Left renal cortex interstitium (tissue), 4 donors: ENCODE results near the gene KCNH6. TPM values are rescaled to one million over a fixed set of nuclear protein-coding genes. Genes with fewer than 3 reads are reported as not detected.

ENCODE experiments used
- DNase-seq, 4 donors: peaks; one replicate each; pipeline ENCODE4 v3.0.0-alpha.2; 2013; ENCODE audit warnings: low read depth in 4 of 4, low spot score in 2 of 4, missing footprints in 1 of 4
- polyA plus RNA-seq, 4 donors: library from polyadenylated mRNA; unstranded; fragments of 120-200 nt; gene quantifications; one replicate each; pipeline ENCODE4 v1.2.1, GENCODE V29; 2013; ENCODE audit not compliant: insufficient read length in 4 of 4

The KCNH6 gene
- polyA plus RNA-seq, 4 donors, result 1.4 to 2.7 (median 1.8) TPM

DNA sequence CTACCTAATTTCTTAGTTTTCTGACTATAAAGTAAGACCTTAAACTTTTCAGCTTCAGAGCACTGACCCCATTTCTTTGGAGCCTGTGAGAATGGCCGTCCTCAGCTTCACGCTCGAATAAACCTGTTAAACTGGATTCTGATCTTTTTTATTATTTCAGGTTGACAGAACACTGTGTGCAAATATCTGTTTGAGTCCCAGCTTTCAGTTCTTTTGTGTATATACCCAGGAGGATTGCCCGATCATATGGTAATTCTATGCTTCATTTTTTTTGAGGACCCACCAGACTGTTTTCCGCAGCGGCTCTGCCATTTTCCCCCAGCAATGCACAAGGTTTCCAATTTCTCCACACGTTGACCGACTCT, 19.8 kb upstream of the KCNH6 start:
- no peak for DNase-seq

DNA sequence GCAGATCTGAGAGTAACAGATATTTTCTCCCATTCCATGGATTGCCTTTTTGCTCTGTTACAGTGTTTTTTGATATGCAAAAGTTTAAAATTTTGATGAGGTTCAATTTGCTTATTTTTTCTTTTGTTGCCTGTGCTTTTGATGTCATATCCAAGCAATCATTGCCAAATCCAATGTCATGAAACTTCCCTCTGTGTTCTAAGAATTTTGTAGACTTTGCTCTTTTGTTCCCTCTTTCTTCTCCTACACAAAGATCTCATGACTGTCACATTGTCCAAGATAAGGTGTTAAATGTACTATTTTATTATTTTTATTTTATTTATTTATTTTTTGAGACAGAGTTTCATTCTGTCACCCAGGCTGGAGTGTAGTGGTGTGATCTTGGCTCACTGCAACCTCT, 18.9 kb upstream of the KCNH6 start:
- DNase-seq, result no peak

DNA sequence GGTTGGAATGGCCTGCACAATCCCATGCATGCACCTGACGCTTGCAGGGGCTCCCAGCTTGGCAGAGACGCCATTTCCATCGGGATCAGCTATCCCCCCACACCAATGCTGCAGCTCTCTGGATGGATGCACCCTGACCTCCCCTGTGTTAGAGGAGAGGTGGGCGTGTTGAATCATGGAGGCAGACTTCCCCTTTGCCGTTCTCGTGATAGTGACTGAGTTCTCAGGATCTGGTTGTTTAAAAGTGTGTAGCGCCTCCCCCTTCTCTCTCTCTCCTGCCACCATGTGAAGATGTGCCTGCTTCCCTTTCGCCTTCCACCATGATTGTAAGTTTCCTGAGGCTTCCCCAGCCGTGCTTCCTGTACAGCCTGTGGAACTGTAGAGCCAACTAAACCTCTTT, 17.8 kb upstream of the KCNH6 start:
- no peak for DNase-seq

DNA sequence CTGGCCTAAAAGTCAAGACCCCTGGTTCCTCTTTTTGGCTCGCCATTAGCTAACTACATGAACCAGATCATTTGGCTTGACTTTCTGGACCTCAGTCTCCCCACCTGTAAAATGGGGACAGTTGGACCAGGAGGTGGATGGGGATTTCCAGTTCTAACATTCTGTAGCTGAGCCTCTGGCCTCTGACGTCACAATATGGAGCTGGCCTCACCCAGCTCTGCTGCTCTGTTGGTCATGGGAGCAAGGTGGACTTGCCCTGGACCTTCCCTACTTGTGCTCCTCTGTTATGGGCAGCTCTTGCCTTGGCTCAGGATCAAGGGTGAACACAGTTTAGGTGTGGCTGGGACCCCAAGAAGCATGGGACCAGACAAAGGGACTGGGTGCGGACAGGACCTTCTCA, 16.5 kb upstream of the KCNH6 start:
- no peak for DNase-seq

DNA sequence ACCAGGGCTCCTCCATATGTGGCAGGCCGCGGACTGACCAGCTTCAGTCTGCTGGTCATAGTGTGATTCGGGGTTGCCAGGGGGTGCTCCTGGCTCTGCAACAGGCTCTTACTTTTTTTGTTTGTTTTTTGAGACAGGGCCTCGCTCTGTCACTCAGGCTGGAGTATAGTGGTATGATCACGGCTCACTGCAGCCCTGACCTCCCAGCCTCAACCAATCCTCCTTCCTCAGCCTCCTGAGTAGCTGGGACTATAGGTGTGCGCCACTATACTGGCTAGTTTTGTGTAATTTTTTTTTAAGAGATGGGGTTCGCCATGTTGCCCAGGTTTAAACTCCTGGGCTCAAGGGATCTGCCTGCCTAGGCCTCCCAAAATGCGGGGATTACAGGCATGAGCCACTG, 11.8 kb upstream of the KCNH6 start:
- no peak for DNase-seq

DNA sequence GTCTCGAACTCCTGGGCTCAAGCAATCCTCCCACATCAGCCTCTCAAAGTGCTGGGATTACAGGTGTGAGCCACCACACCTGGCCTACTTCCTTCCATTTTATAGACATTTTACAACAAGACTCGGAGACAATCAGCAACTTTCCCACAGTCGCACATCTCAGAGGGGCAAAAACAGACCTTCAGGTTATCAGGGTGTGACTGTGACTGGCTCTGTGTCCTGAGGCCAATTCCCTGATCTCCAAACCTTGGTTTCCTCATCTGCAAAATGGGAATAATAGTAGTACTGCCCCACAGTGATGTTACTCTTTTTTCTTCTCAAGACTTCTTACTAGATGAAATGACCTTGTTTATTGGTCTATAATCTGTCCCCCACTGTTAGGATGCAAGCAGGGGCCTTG, 10.8 kb upstream of the KCNH6 start:
- DNase-seq, result no peak

DNA sequence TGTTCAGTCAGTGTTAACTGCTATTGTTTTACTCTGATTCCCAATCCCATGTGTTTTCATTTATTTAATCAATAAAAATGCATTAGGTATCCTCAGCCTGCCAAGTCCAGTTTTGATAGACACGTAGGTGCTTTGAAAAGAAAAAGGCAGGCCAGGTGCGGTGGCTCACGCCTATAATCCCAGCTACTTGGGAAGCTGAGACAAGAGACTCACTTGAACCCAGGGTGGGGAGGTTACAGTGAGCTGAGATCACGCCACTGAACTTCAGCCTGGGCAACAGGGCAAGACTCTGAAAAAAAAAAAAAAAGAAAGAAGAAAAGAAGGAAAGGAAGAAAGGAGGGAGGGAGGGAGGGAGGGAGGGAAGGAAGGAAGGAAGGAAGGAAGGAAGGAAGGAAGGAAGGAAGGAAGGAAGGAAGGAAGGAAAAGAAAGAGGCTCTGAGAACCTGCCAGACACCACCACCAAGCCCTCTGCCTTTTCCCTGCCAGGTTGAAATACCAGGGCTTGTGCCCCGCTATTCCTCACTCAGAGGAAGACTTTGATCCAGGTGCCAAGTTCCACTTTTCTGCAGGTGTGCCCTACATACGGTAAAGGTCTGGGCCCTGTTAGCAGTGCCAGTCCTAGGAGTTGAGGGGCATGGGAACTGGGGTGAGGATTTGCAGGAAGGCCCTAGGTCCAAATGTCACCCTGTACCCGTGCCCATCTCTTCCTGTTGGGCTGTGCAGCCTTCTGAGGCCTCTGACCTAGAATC, 10.1 kb upstream of the KCNH6 start:
- no peak for DNase-seq

DNA sequence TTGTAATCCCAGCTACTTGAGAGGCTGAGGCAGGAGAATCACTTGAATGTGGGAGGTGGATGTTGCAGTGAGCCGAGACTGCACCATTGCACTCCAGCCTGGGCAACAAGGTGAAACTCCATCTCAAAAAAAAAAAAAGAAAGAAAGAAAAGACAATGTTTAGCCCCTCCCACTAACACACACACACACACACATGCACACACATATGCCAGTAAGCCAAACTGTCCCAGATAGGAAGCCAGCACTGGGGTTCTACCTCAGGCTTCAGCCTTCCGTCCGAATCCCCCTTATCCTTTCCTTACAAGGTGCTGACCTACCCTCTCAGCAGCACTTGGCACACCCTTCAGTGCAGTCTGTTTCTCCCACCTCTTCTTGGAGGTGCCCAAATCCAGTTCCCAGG, 8.7 kb upstream of the KCNH6 start:
- no peak for DNase-seq

DNA sequence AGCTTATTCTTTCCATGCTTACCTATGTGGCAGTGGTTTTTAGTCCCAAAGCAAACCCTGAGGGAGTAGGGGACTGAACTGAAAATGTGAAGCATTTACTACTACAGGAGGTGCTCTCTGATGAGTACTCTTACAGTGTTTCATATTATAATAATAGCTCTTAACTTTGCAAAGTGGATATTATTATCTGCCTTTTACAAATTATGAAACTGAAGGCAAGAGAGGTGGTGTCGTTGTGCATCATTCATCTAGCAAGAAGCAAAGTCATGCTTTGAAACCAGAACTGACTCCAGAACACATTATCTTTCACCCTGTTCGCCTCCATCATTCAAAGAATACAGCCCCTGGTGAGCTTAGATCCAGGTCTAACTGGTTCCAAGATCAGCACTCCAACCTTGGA, 8.2 kb upstream of the KCNH6 start:
- no peak for DNase-seq

DNA sequence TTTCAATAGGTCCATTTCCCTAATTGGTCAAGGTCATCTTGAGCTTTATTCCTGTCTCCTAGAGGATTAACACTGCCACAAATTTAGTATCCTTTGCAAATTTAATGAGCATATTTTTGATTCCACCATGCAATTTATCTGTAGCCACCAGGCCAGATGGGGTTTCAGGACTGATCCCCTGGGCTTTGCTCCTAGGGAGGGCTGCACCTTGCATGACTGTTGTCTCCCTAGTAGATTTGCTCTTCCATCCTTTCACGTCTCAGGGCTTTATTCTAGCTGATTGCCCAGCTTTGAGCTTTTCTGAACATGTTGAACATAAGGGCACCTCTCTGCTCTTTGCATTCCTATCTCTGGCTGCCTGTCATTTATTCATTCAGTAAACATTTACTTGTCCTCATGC, 7.7 kb upstream of the KCNH6 start:
- no peak for DNase-seq

DNA sequence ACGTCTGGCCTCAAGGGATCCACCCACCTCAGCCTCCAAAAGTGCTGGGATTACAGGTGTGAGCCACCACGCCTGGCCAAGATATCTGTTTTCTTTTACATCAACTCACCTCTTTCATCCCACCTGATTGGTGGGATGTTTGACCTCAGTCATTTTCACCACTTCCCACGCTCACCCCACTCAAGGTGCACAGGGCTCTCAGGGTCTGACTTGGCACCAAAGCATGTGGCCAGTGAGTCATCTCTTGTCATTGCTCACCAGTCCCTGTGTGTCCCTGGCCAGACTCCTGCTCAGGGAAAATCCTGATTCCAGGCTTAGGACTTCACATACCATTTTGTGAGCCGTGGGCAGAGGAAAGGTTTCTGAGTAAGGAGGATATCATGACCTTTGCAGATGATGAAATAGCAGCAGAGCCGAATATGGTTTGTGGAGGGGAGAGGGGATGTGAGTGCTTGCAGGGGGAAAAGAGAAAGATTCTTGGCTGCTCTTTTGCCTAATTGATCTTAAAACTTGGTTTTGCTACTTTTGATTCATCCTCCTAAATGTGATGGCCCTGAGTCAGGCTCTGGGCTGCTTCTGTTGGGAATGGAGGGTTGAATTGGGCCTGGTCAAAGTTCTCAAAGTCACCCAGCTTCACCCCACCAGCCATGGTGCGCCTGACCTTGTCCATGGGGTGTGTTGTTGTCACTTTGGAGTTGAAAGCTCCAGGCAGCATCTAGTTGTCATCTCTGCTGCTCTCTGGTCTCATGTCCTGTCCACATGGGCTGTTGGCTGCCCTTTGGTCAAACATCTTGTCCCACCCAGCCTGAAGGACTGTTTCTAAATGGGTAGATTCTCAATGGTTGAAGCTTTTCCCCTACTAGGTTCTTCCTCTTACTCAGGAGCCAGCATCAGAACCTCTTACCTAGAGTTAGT, 6.0 kb upstream of the KCNH6 start:
- no peak for DNase-seq

DNA sequence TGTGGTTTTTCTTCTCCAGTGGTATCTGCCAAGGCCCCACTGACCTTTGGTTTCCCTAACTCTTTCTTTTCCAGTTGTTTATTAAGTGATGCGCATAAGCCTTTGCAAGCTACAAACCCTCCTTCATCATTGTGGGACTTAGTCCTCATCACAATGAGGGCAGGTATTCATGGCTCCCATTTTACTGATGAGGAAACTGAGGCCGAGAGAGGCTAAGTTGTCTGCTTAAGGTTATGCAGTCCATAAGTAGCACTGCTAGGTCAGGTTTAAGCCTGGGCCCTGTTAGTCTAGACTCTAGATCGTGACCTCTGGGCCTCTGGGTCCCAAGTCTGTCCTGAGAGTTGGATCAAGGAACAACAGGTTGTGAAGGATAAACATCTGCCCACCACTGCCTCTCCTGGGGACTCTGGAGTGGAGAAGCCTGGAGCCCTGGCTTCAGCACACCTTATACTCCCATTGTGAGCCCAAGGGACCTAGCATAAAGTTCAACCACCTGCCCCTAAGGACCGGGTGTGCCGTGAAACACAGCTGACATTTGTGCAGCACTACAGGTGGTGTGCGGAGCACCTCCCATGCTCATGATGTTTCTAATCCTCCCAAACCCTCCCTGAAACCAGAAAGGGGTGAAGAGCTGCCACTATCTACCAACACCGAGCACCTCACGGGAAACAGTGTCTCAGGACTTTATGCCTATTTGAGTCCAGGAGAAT, 5.2 kb upstream of the KCNH6 start:
- no peak for DNase-seq

DNA sequence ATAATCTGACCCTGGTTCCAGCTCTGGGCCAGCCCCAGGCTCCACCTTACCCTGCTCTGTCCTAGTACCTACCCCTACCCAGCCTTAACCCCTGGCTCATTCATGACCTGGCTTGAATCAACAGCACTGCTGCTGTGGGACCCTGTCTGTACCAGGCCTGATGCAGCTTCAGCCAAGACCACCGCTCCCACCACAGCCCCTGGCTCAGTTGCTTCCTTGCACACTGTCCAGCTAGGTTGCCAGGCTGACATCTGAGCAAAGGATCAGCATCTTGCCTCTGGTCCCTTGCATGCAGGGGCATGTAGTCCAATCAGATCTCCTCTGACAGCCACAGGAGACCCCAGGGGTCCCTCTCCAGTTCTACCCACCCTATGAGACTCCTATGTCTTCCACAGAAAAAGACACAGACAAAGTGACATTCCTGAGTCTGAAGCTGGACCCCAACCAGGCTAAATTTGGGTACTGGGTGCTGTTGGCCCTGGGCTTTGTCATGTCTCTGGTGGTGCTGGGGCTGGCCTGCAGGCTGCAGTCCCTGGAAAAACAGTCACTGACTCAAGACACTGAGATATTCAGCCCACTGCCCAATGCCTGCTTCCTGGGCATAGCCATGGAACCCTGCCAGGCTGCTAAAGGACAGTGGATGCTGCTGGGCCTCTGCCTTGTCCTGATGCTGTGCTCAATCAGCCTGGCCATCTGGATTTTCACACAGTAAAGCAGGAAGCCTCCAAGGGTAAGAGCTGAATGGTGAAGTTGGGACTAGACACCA, 3.9 kb upstream of the KCNH6 start:
- DNase-seq, result no peak

DNA sequence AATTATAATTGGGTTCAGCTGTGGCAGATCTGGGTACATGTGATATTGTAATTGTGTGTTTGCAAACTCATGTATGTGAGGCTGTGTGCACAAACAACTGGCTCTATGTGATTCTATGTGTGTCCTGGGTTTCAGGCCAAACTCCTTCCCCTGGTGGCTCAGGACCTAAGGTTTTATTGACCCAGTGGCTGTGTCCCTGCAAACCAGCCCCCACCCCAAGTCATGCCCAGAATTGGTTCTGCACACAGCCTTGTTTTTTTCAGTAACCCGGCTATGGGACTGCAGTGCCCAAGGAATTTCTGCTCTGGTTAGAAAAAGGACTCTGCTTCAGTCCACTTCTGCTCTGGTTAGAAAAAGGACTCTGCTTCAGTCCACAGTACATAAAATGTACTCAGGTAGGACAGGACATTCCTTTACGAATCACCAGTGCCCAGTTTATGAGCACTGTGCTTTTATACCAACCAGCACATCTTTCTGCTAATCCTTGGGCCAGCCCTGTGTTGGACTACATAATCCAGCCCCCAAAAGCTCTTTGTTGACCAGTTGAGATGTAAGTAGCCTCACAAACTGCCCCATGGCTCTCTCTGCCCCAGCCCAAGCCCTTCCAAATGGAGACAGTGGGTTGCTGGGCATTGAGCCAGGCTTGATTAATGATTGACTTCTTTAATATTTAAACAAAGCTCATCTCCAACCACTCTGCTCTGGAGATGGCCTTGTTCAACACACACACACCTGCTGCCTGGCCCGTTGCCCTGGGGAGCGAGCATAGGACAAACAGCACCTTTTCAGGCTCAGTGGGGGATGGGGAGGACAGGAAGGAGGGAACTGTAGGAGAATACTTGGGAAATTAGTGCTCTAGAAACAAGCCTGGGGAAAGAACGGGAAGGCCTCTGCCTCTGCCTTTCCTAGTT, 2.9 kb upstream of the KCNH6 start:
- DNase-seq, result no peak

DNA sequence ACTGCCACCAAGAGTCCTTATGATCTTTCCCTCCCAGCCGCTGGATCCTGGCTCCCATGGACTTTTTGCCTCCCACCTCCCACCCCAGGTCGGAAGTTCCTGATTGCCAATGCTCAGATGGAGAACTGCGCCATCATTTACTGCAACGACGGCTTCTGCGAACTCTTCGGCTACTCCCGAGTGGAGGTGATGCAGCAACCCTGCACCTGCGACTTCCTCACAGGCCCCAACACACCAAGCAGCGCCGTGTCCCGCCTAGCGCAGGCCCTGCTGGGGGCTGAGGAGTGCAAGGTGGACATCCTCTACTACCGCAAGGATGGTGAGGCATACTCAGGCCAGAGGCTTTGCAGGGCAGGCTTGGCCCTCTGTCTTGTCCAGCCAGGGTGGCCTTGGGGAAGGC, 893 bp downstream of the KCNH6 start:
- DNase-seq, result no peak

DNA sequence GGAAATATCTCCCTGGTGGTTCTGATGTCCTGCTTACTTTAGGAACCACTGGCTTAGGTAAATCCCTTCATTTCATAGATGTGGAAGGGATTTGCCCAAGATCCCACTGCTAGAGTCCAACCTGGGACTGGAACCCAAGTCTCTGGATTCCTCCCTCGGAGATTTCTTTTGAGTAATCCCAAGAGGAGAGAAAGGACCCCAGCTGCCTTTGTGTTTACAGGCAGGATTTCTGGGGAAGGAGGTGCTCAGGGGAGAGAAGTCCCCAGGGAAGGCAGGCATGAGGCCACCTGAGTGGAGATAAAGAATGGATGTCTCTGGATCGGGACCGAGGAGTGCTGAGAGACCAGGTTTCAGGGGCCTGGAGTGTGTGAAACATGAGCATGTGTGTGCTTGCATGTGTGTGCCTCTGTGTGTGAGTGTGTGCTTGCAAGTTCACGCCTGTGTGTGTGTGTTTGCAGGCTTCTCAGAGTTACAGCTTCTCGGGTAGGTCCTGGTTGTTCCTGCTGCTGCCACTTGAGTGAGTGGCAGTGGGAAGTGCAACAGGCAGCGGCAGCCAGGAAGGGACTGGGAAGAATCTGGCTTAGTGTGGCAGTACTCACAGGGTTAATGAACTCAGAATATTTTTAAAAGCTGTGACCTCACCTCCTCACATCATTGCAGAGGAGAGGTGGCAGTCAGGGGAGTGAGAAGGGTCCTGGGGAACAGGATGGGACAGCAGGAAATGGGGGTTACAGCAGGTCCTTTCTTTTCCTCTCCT, 2.2 kb downstream of the KCNH6 start:
- no peak for DNase-seq

DNA sequence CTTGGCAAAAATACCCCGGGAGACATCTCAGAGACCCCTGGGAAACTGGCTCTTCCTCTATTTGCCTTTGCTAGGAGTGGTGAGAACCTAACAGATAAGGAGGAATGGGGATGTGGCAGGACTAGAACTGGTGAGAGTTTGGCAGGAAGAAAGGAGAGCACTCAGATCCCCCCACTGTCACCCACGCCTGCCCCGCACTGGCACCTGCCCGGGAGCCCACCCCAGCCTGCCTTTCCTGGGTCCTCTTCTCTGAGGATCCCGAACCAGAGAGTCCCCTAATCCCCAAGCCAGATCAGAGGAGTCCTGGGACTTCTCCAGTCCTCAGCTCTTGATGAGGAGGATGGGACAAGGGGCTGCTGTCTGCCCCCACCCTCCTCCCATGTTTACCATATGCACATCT, 3.7 kb downstream of the KCNH6 start:
- no peak for DNase-seq

DNA sequence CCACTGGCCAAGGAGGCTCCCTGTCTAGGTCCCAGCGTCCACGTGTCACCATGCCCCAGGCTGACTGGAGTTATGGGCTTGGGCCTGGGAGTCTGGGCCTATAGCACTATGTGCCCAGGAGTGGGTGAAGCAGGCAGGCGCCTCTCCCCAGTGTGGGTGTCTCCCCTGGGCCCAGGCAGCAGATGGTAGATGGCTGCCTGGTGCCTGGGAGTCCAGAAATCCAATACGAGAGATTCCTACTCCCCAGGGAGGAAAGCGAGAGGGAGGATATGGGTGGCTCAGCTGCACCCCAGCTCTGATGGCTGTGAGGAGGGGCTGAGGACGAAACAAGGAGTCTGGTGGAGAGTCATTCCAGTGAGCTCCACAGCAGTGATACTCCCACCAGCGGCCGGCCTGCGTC, 5.0 kb downstream of the KCNH6 start:
- no peak for DNase-seq
